HEK293 (cell line): ENCODE data around the gene NEGR1.

Source experiments
- CTCF ChIA-PET: fragments of 350-600 bp; formaldehyde crosslinking; extraction: SDS; loops from one replicate; lab custom pipeline; 2021; ENCODE audit warnings: antibody characterized with exemption; lab: Yijun Ruan, JAX
- POLR2A ChIA-PET: fragments of 300-600 bp; formaldehyde crosslinking; extraction: SDS; loops from one replicate; lab custom pipeline; 2020; ENCODE audit warnings: antibody characterized with exemption, inconsistent platforms; lab: Yijun Ruan, JAX
- H3K27ac ChIP-seq: fragments of 200-500 bp; sonication (Bioruptor generic); 2 replicates; pipeline ENCODE4 v1.5.1; 2014; ENCODE audit warnings: low read depth, low read length, control low read depth, inconsistent platforms; ENCODE audit errors: extremely low read depth
- H3K36me3 ChIP-seq, 2 experiments: fragments of 200-500 bp in 1 of 2; sonication (Bioruptor generic) in 1 of 2; 1 replicate in 1 of 2; 2 replicates in 1 of 2; pipeline ENCODE4 v1.5.1; 2014 to 2017; ENCODE audit warnings: inconsistent platforms in 2 of 2, low read length in 2 of 2; ENCODE audit not compliant: control insufficient read depth in 2 of 2, insufficient read depth in 1 of 2
- H3K4me1 ChIP-seq: fragments of 200-500 bp; sonication (Bioruptor generic); 2 replicates; pipeline ENCODE4 v1.5.1; 2014; ENCODE audit warnings: mild to moderate bottlenecking, low read length, inconsistent platforms; ENCODE audit not compliant: control insufficient read depth, insufficient read depth
- H3K4me3 ChIP-seq: 2 replicates; pipeline ENCODE4 v1.5.1; 2011; ENCODE audit warnings: low read depth, mild to moderate bottlenecking, control low read depth, low read length, moderate library complexity
- H3K9me3 ChIP-seq: fragments of 200-500 bp; sonication (Bioruptor generic); 2 replicates; pipeline ENCODE4 v1.5.1; 2014; ENCODE audit warnings: low read depth, low read length, inconsistent platforms; ENCODE audit not compliant: control insufficient read depth, insufficient read depth
- GLIS2 ChIP-seq: fragments of 450-650 bp; formaldehyde crosslinking; IDR thresholded peaks from 2 replicates; pipeline ENCODE4 v1.5.1; 2016; ENCODE audit warnings: missing biosample characterization, missing genetic modification characterization
- HOXD13 ChIP-seq: sonication (generic); formaldehyde crosslinking; IDR thresholded peaks from 2 replicates; pipeline ENCODE4 v1.8.0; 2022; ENCODE audit warnings: missing genetic modification reagents, borderline replicate concordance
- IKZF3 ChIP-seq: fragments of 450-650 bp; IDR thresholded peaks from 2 replicates; pipeline ENCODE4 v1.5.0; 2018; ENCODE audit warnings: missing biosample characterization, mild to moderate bottlenecking, missing genetic modification characterization, moderate library complexity
- KLF10 ChIP-seq: fragments of 450-650 bp; IDR thresholded peaks from 2 replicates; pipeline ENCODE4 v1.5.1; 2018; ENCODE audit warnings: missing biosample characterization, mild to moderate bottlenecking, missing genetic modification characterization
- KLF16 ChIP-seq: fragments of 450-650 bp; formaldehyde crosslinking; IDR thresholded peaks from 2 replicates; pipeline ENCODE4 v1.5.1; 2017; ENCODE audit warnings: missing biosample characterization, missing genetic modification characterization
- KLF7 ChIP-seq: fragments of 450-650 bp; formaldehyde crosslinking; IDR thresholded peaks from 2 replicates; pipeline ENCODE4 v1.5.1; 2016; ENCODE audit warnings: missing biosample characterization, missing genetic modification characterization, borderline replicate concordance
- MZF1 ChIP-seq: fragments of 450-650 bp; formaldehyde crosslinking; IDR thresholded peaks from 2 replicates; pipeline ENCODE4 v1.5.1; 2017; ENCODE audit warnings: missing biosample characterization, missing genetic modification characterization, borderline replicate concordance
- OVOL3 ChIP-seq: fragments of 450-650 bp; formaldehyde crosslinking; IDR thresholded peaks from 2 replicates; pipeline ENCODE4 v1.5.1; 2016; ENCODE audit warnings: missing biosample characterization, missing genetic modification characterization
- PRDM10 ChIP-seq: fragments of 450-650 bp; formaldehyde crosslinking; IDR thresholded peaks from 2 replicates; pipeline ENCODE4 v1.5.1; 2016; ENCODE audit warnings: missing biosample characterization, missing genetic modification characterization
- SALL2 ChIP-seq: fragments of 450-650 bp; formaldehyde crosslinking; IDR thresholded peaks from 2 replicates; pipeline ENCODE4 v1.5.0; 2017; ENCODE audit warnings: missing biosample characterization, mild to moderate bottlenecking, missing genetic modification characterization, borderline replicate concordance
- SCRT1 ChIP-seq: fragments of 450-650 bp; formaldehyde crosslinking; IDR thresholded peaks from 2 replicates; pipeline ENCODE4 v1.5.1; 2016; ENCODE audit warnings: missing biosample characterization, missing genetic modification characterization, borderline replicate concordance
- ZBTB1 ChIP-seq: fragments of 450-650 bp; formaldehyde crosslinking; IDR thresholded peaks from 2 replicates; pipeline ENCODE4 v1.5.1; 2016; ENCODE audit warnings: missing biosample characterization, missing genetic modification characterization
- ZEB2 ChIP-seq: fragments of 450-650 bp; formaldehyde crosslinking; IDR thresholded peaks from 2 replicates; pipeline ENCODE4 v1.5.1; 2016; ENCODE audit warnings: missing biosample characterization, missing genetic modification characterization
- ZFP3 ChIP-seq: fragments of 450-650 bp; formaldehyde crosslinking; IDR thresholded peaks from 2 replicates; pipeline ENCODE4 v1.5.1; 2016; ENCODE audit warnings: low read depth, missing biosample characterization, missing genetic modification characterization
- ZNF10 ChIP-seq: fragments of 450-650 bp; formaldehyde crosslinking; IDR thresholded peaks from 2 replicates; pipeline ENCODE4 v1.5.1; 2017; ENCODE audit warnings: missing biosample characterization, missing genetic modification characterization
- ZNF174 ChIP-seq: fragments of 450-650 bp; formaldehyde crosslinking; IDR thresholded peaks from 2 replicates; pipeline ENCODE4 v1.5.0; 2017; ENCODE audit warnings: missing biosample characterization, mild to moderate bottlenecking, missing genetic modification characterization
- ZNF248 ChIP-seq: fragments of 450-650 bp; formaldehyde crosslinking; IDR thresholded peaks from 2 replicates; pipeline ENCODE4 v1.5.1; 2017; ENCODE audit warnings: missing biosample characterization, missing genetic modification characterization
- ZNF292 ChIP-seq: fragments of 450-650 bp; formaldehyde crosslinking; IDR thresholded peaks from 2 replicates; pipeline ENCODE4 v1.5.1; 2016; ENCODE audit warnings: low read depth, missing biosample characterization, missing genetic modification characterization, borderline replicate concordance
- ZNF324 ChIP-seq: fragments of 450-650 bp; formaldehyde crosslinking; IDR thresholded peaks from 2 replicates; pipeline ENCODE4 v1.5.1; 2016; ENCODE audit warnings: missing biosample characterization, missing genetic modification characterization
- ZNF335 ChIP-seq: fragments of 450-650 bp; formaldehyde crosslinking; conservative IDR thresholded peaks from 2 replicates; pipeline ENCODE4 v1.5.1; 2016; ENCODE audit warnings: missing biosample characterization, missing genetic modification characterization
- ZNF426 ChIP-seq: fragments of 450-650 bp; formaldehyde crosslinking; IDR thresholded peaks from 2 replicates; pipeline ENCODE4 v1.5.1; 2017; ENCODE audit warnings: missing biosample characterization, missing genetic modification characterization, mild to moderate bottlenecking, inconsistent platforms, moderate library complexity
- ZNF48 ChIP-seq: fragments of 450-650 bp; formaldehyde crosslinking; IDR thresholded peaks from 2 replicates; pipeline ENCODE4 v1.5.1; 2016; ENCODE audit warnings: missing biosample characterization, missing genetic modification characterization
- ZNF626 ChIP-seq: fragments of 450-650 bp; sonication (Bioruptor Pico); formaldehyde crosslinking; IDR thresholded peaks from 2 replicates; pipeline ENCODE4 v1.5.1; 2018; ENCODE audit warnings: missing biosample characterization, missing genetic modification characterization, inconsistent platforms
- ZNF629 ChIP-seq: fragments of 450-650 bp; formaldehyde crosslinking; IDR thresholded peaks from 2 replicates; pipeline ENCODE4 v1.5.1; 2017; ENCODE audit warnings: missing biosample characterization, missing genetic modification characterization
- ZNF768 ChIP-seq: fragments of 450-650 bp; formaldehyde crosslinking; IDR thresholded peaks from 2 replicates; pipeline ENCODE4 v1.5.1; 2018; ENCODE audit warnings: missing biosample characterization, mild to moderate bottlenecking, missing genetic modification characterization
- ZNF791 ChIP-seq: fragments of 450-650 bp; formaldehyde crosslinking; IDR thresholded peaks from 2 replicates; pipeline ENCODE4 v1.5.1; 2016; ENCODE audit warnings: missing biosample characterization, missing genetic modification characterization
- ZNF830 ChIP-seq: fragments of 450-650 bp; IDR thresholded peaks from 2 replicates; pipeline ENCODE4 v1.5.0; 2018; ENCODE audit warnings: missing biosample characterization, missing genetic modification characterization, low read depth, mild to moderate bottlenecking, moderate library complexity
- ZXDB ChIP-seq: fragments of 450-650 bp; formaldehyde crosslinking; IDR thresholded peaks from 2 replicates; pipeline ENCODE4 v1.5.1; 2016; ENCODE audit warnings: missing biosample characterization, missing genetic modification characterization
- TF ChIP-seq, protein P1 (sequence below): fragments of 450-650 bp; formaldehyde crosslinking; IDR thresholded peaks from 2 replicates; pipeline ENCODE4 v1.5.1; 2017; ENCODE audit warnings: missing biosample characterization, missing genetic modification characterization

The NEGR1 gene

GRCh38 chr1:72137656-72138055 is 144.7 kb downstream of the NEGR1 start:
- ChIA-PET CTCF (no interaction called here), POLR2A (no interaction called here)
- TF ChIP-seq IKZF3 (no peak), ZNF292 (no peak), ZBTB1 (no peak), ZNF629 (tag by site-specific recombination) (no peak), ZNF48 (tag by site-specific recombination) (no peak), ZFP3 (tag by site-specific recombination) (no peak), ZNF626 (tag by site-specific recombination) (no peak), KLF7 (tag by site-specific recombination) (no peak), ZNF335 (tag by site-specific recombination) (no peak), PRDM10 (no peak), ZEB2 (tag by site-specific recombination) (no peak), KLF16 (tag by site-specific recombination) (no peak), ZNF248 (no peak)
- TF ChIP-seq, protein P1, sequence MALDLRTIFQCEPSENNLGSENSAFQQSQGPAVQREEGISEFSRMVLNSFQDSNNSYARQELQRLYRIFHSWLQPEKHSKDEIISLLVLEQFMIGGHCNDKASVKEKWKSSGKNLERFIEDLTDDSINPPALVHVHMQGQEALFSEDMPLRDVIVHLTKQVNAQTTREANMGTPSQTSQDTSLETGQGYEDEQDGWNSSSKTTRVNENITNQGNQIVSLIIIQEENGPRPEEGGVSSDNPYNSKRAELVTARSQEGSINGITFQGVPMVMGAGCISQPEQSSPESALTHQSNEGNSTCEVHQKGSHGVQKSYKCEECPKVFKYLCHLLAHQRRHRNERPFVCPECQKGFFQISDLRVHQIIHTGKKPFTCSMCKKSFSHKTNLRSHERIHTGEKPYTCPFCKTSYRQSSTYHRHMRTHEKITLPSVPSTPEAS, result no peak
- no peaks in the 10 kb centered on the region for H3K4me1 ChIP-seq
- no peak overlapping the region for H3K27ac ChIP-seq
- H3K4me3 ChIP-seq, result no peak overlapping the region
- H3K9me3 ChIP-seq, result no peaks in the 10 kb centered on the region
- H3K36me3 ChIP-seq, result no peaks in the 10 kb centered on the region

- CTCF ChIA-PET, result no interaction called here
Measured at GRCh38 chr1:72129869-72130268, 152.5 kb downstream of the NEGR1 start.

More at GRCh38 chr1:72129869-72130268, 152.5 kb downstream of the NEGR1 start:
- no peak for TF ChIP-seq KLF10 (tag by site-specific recombination)
- TF ChIP-seq ZNF292, result no peak
- no peak for TF ChIP-seq ZNF791 (tag by site-specific recombination)
- no peak for TF ChIP-seq ZNF174 (tag by site-specific recombination)
- no peak for TF ChIP-seq HOXD13 (CRISPR knock-in tag)
- TF ChIP-seq ZXDB (tag by site-specific recombination), result no peak
- no peak for TF ChIP-seq ZNF768 (tag by site-specific recombination)
- no peak for TF ChIP-seq ZNF324 (tag by site-specific recombination)
- no peak for TF ChIP-seq ZFP3 (tag by site-specific recombination)
- no peak for TF ChIP-seq MZF1 (tag by site-specific recombination)
- TF ChIP-seq OVOL3 (tag by site-specific recombination), result no peak
- no peak for TF ChIP-seq ZNF830 (tag by site-specific recombination)
- no peak for TF ChIP-seq SALL2 (tag by site-specific recombination)
- no peak for TF ChIP-seq GLIS2 (tag by site-specific recombination)
- TF ChIP-seq ZNF10 (tag by site-specific recombination), result no peak
- TF ChIP-seq ZNF426 (tag by site-specific recombination), result no peak
- TF ChIP-seq SCRT1 (tag by site-specific recombination), result no peak
- TF ChIP-seq, all 188 proteins: peak for 0
- no peaks in the 10 kb centered on the region for H3K4me1 ChIP-seq
- POLR2A ChIA-PET, result no interaction called here
- H3K9me3 ChIP-seq, result no peaks in the 10 kb centered on the region
- H3K36me3 ChIP-seq, result no peaks in the 10 kb centered on the region
- H3K4me3 ChIP-seq, result no peak overlapping the region
- no peak overlapping the region for H3K27ac ChIP-seq
